HEK293 (cell line): Measurements from ENCODE around the gene RAP1B.

Experiments
- ELK4 ChIP-seq: IDR thresholded peaks from 2 replicates; pipeline ENCODE4 v1.6.1; 2011; ENCODE audit warnings: mild to moderate bottlenecking, low read depth, low read length, borderline replicate concordance
- GFI1B ChIP-seq: fragments of 450-650 bp; formaldehyde crosslinking; IDR thresholded peaks from 2 replicates; pipeline ENCODE4 v1.5.1; 2016; ENCODE audit warnings: missing biosample characterization, missing genetic modification characterization
- HOXA7 ChIP-seq: sonication (generic); formaldehyde crosslinking; IDR thresholded peaks from 2 replicates; pipeline ENCODE4 v1.8.1; 2022; ENCODE audit warnings: missing genetic modification reagents, borderline replicate concordance
- IKZF3 ChIP-seq: fragments of 450-650 bp; IDR thresholded peaks from 2 replicates; pipeline ENCODE4 v1.5.0; 2018; ENCODE audit warnings: missing biosample characterization, mild to moderate bottlenecking, missing genetic modification characterization, moderate library complexity
- KLF17 ChIP-seq: fragments of 450-650 bp; formaldehyde crosslinking; IDR thresholded peaks from 2 replicates; pipeline ENCODE4 v1.5.1; 2016; ENCODE audit warnings: missing biosample characterization, missing genetic modification characterization
- MEIS1 ChIP-seq: sonication (generic); formaldehyde crosslinking; IDR thresholded peaks from 2 replicates; pipeline ENCODE4 v1.8.1; 2022; ENCODE audit warnings: missing genetic modification reagents, mild to moderate bottlenecking, borderline replicate concordance
- REPIN1 ChIP-seq: fragments of 450-650 bp; formaldehyde crosslinking; IDR thresholded peaks from 2 replicates; pipeline ENCODE4 v1.5.1; 2017; ENCODE audit warnings: missing biosample characterization, missing genetic modification characterization, low read depth
- REST ChIP-seq: fragments of 450-650 bp; formaldehyde crosslinking; IDR thresholded peaks from 2 replicates; pipeline ENCODE4 v1.5.1; 2016; ENCODE audit warnings: missing biosample characterization, missing genetic modification characterization
- SALL2 ChIP-seq: fragments of 450-650 bp; formaldehyde crosslinking; IDR thresholded peaks from 2 replicates; pipeline ENCODE4 v1.5.0; 2017; ENCODE audit warnings: missing biosample characterization, mild to moderate bottlenecking, missing genetic modification characterization, borderline replicate concordance
- SCRT2 ChIP-seq: fragments of 450-650 bp; formaldehyde crosslinking; IDR thresholded peaks from 2 replicates; pipeline ENCODE4 v1.5.1; 2016; ENCODE audit warnings: missing biosample characterization, missing genetic modification characterization
- WT1 ChIP-seq: fragments of 450-650 bp; formaldehyde crosslinking; IDR thresholded peaks from 2 replicates; pipeline ENCODE4 v1.5.1; 2016; ENCODE audit warnings: missing biosample characterization, missing genetic modification characterization
- ZBTB1 ChIP-seq: fragments of 450-650 bp; formaldehyde crosslinking; IDR thresholded peaks from 2 replicates; pipeline ENCODE4 v1.5.1; 2016; ENCODE audit warnings: missing biosample characterization, missing genetic modification characterization
- ZBTB48 ChIP-seq: fragments of 450-650 bp; formaldehyde crosslinking; IDR thresholded peaks from 2 replicates; pipeline ENCODE4 v1.5.1; 2016; ENCODE audit warnings: missing biosample characterization, missing genetic modification characterization
- ZEB2 ChIP-seq: fragments of 450-650 bp; formaldehyde crosslinking; IDR thresholded peaks from 2 replicates; pipeline ENCODE4 v1.5.1; 2016; ENCODE audit warnings: missing biosample characterization, missing genetic modification characterization
- ZFP37 ChIP-seq: fragments of 450-650 bp; formaldehyde crosslinking; IDR thresholded peaks from 2 replicates; pipeline ENCODE4 v1.5.1; 2016; ENCODE audit warnings: missing biosample characterization, missing genetic modification characterization
- ZNF121 ChIP-seq: fragments of 450-650 bp; formaldehyde crosslinking; IDR thresholded peaks from 2 replicates; pipeline ENCODE4 v1.5.1; 2016; ENCODE audit warnings: missing biosample characterization, missing genetic modification characterization
- ZNF184 ChIP-seq: fragments of 450-650 bp; IDR thresholded peaks from 2 replicates; pipeline ENCODE4 v1.5.1; 2018; ENCODE audit warnings: missing biosample characterization, mild to moderate bottlenecking, missing genetic modification characterization
- ZNF214 ChIP-seq: fragments of 450-650 bp; formaldehyde crosslinking; IDR thresholded peaks from 2 replicates; pipeline ENCODE4 v1.5.1; 2017; ENCODE audit warnings: missing biosample characterization, mild to moderate bottlenecking, missing genetic modification characterization, borderline replicate concordance
- ZNF24 ChIP-seq: fragments of 450-650 bp; formaldehyde crosslinking; IDR thresholded peaks from 2 replicates; pipeline ENCODE4 v1.5.1; 2016; ENCODE audit warnings: missing biosample characterization, missing genetic modification characterization
- ZNF394 ChIP-seq: fragments of 450-650 bp; formaldehyde crosslinking; IDR thresholded peaks from 2 replicates; pipeline ENCODE4 v1.5.1; 2016; ENCODE audit warnings: missing biosample characterization, missing genetic modification characterization, mild to moderate bottlenecking, moderate library complexity, borderline replicate concordance
- ZNF398 ChIP-seq: fragments of 450-650 bp; formaldehyde crosslinking; IDR thresholded peaks from 2 replicates; pipeline ENCODE4 v1.5.1; 2017; ENCODE audit warnings: missing biosample characterization, missing genetic modification characterization
- ZNF544 ChIP-seq: fragments of 450-650 bp; formaldehyde crosslinking; IDR thresholded peaks from 2 replicates; pipeline ENCODE4 v1.5.0; 2017; ENCODE audit warnings: missing biosample characterization, missing genetic modification characterization
- ZNF558 ChIP-seq: fragments of 450-650 bp; formaldehyde crosslinking; IDR thresholded peaks from 2 replicates; pipeline ENCODE4 v1.5.1; 2016; ENCODE audit warnings: missing biosample characterization, missing genetic modification characterization
- ZNF624 ChIP-seq: fragments of 450-650 bp; formaldehyde crosslinking; IDR thresholded peaks from 2 replicates; pipeline ENCODE4 v1.5.1; 2017; ENCODE audit warnings: missing biosample characterization, missing genetic modification characterization
- ZNF660 ChIP-seq: fragments of 450-650 bp; IDR thresholded peaks from 2 replicates; pipeline ENCODE4 v1.5.1; 2018; ENCODE audit warnings: missing biosample characterization, mild to moderate bottlenecking, missing genetic modification characterization
- ZNF701 ChIP-seq: fragments of 450-650 bp; formaldehyde crosslinking; IDR thresholded peaks from 2 replicates; pipeline ENCODE4 v1.5.1; 2016; ENCODE audit warnings: missing biosample characterization, missing genetic modification characterization
- ZNF792 ChIP-seq: fragments of 450-650 bp; formaldehyde crosslinking; IDR thresholded peaks from 2 replicates; pipeline ENCODE4 v1.5.1; 2016; ENCODE audit warnings: missing biosample characterization, missing genetic modification characterization
- ZSCAN18 ChIP-seq: fragments of 450-650 bp; formaldehyde crosslinking; IDR thresholded peaks from 2 replicates; pipeline ENCODE4 v1.5.1; 2016; ENCODE audit warnings: missing biosample characterization, missing genetic modification characterization
- ZSCAN5A ChIP-seq: fragments of 450-650 bp; formaldehyde crosslinking; IDR thresholded peaks from 2 replicates; pipeline ENCODE4 v1.5.1; 2016; ENCODE audit warnings: missing biosample characterization, missing genetic modification characterization

The RAP1B gene

GRCh38 chr12:68565391-68565903 is 45.3 kb upstream of the RAP1B start (continued):
- TF ChIP-seq GFI1B (peak; percentile 80), ZNF544 (tag by site-specific recombination) (no peak), KLF17 (tag by site-specific recombination) (peak; percentile 34; the same call in 1 of the 2 replicates), ZNF660 (tag by site-specific recombination) (peak; percentile 67; the same call in 1 of the 2 replicates), ZBTB48 (tag by site-specific recombination) (peak; percentile 80), ELK4 (no peak), REST (tag by site-specific recombination) (no peak), ZSCAN5A (tag by site-specific recombination) (no peak), ZSCAN18 (no peak), HOXA7 (CRISPR knock-in tag) (no peak), ZNF214 (tag by site-specific recombination) (0 out of 2 replicates have a peak, but pooled peaks have one; percentile 26), REPIN1 (tag by site-specific recombination) (no peak), ZNF558 (tag by site-specific recombination) (peak; percentile 55; the same call in 1 of the 2 replicates), ZNF24 (tag by site-specific recombination) (peak; percentile 76), ZNF184 (tag by site-specific recombination) (peak; percentile 73; the same call in 1 of the 2 replicates), ZNF701 (tag by site-specific recombination) (no peak), SCRT2 (tag by site-specific recombination) (peak; percentile 89), ZBTB1 (tag by site-specific recombination) (peak; percentile 84; the same call in 1 of the 2 replicates), IKZF3 (tag by site-specific recombination) (peak; percentile 88), ZNF398 (tag by site-specific recombination) (no peak), ZEB2 (peak; percentile 95), WT1 (peak; percentile 97), ZNF792 (tag by site-specific recombination) (no peak), ZNF624 (tag by site-specific recombination) (no peak), ZFP37 (tag by site-specific recombination) (peak; percentile 100), SALL2 (tag by site-specific recombination) (no peak), ZNF121 (tag by site-specific recombination) (no peak), ZNF394 (tag by site-specific recombination) (peak; percentile 70), MEIS1 (CRISPR knock-in tag) (no peak)
